Amygdala (tissue), 56 donors: ENCODE data around the gene CD3G.

Source experiments
- DNase-seq, 56 donors: peaks; one replicate each; lab custom pipeline; 2025; lab: John Stamatoyannopoulos, UW

CD3G gene

GRCh38 chr11:118322721-118323120 lies 21.4 kb upstream of the CD3G start:
- DNase-seq, result no peak

- no peak for DNase-seq
Observed at GRCh38 chr11:118325283-118325682, 18.9 kb upstream of the CD3G start.

- no peak for DNase-seq
Observed at GRCh38 chr11:118328745-118329144, 15.4 kb upstream of the CD3G start.

GRCh38 chr11:118334745-118335144 lies 9.4 kb upstream of the CD3G start:
- no peak for DNase-seq

GRCh38 chr11:118338637-118339061 lies 5.5 kb upstream of the CD3G start:
- DNase-seq, result no peak

- DNase-seq, result no peak
Observed at GRCh38 chr11:118339281-118339961, 4.7 kb upstream of the CD3G start.

- DNase-seq, result no peak
Observed at GRCh38 chr11:118340449-118340848, 3.7 kb upstream of the CD3G start.

- no peak for DNase-seq
Observed at GRCh38 chr11:118341261-118341660, 2.9 kb upstream of the CD3G start.

GRCh38 chr11:118341815-118342489 lies 2.2 kb upstream of the CD3G start:
- no peak for DNase-seq

GRCh38 chr11:118342503-118343161 lies 1.5 kb upstream of the CD3G start, which contains the start of gene CD3D:
CD3D (minus strand) TSS chr11:118342705; CDS start chr11:118342607, 98 bp downstream.
- no peak for DNase-seq

- no peak for DNase-seq
Observed at GRCh38 chr11:118343248-118343647, 896 bp upstream of the CD3G start.

- no peak for DNase-seq
Observed at GRCh38 chr11:118349475-118349874, 5.3 kb downstream of the CD3G start.

- no peak for DNase-seq
Observed at GRCh38 chr11:118353084-118353710, 9.1 kb downstream of the CD3G start.

GRCh38 chr11:118358071-118358470 lies 13.9 kb downstream of the CD3G start:
- DNase-seq, result no peak

- DNase-seq, result peak; percentile 36 to 97 (median 89)
Observed at GRCh38 chr11:118359295-118359958, 15.3 kb downstream of the CD3G start, which contains the start of gene UBE4A. UBE4A (plus strand) TSS chr11:118359600; CDS start chr11:118365081, 5,481 bp downstream.

- DNase-seq, result no peak
Observed at GRCh38 chr11:118364956-118365615, 20.9 kb downstream of the CD3G start.

GRCh38 chr11:118366287-118366686 lies 22.1 kb downstream of the CD3G start:
- no peak for DNase-seq

- no peak for DNase-seq
Observed at GRCh38 chr11:118370774-118371173, 26.6 kb downstream of the CD3G start.

- no peak for DNase-seq
Observed at GRCh38 chr11:118373263-118373662, 29.1 kb downstream of the CD3G start.

- DNase-seq, result no peak
Observed at GRCh38 chr11:118373871-118374270, 29.7 kb downstream of the CD3G start.
